Caco-2 (cell line): ENCODE measurements around the gene SMIM35. TPM values are rescaled to one million over a fixed set of nuclear protein-coding genes. Genes with fewer than 3 reads are reported as not detected.

Experiments used
- BruUV-seq: library from RNA; stranded (reverse); fragments of 400-500 nt; replicated peaks from 2 replicates; lab custom pipeline; 2021; lab: Mats Ljungman, UMichigan
- CTCF ChIA-PET: fragments of 300-600 bp; sonication (Branson Sonifier 250); formaldehyde crosslinking; loops from one replicate; lab custom pipeline; 2022; ENCODE audit warnings: antibody characterized with exemption; lab: Charles Lee
- POLR2A ChIA-PET: fragments of 300-600 bp; sonication (Branson Sonifier 250); formaldehyde crosslinking; loops from one replicate; lab custom pipeline; 2022; ENCODE audit warnings: antibody characterized with exemption; lab: Charles Lee
- DNase-seq, 2 experiments: peaks; one replicate each; pipeline versions ENCODE4 v3.0.0 to v3.0.0-alpha.2; 2020 to 2022
- H3K27me3 ChIP-seq: replicated peaks from 2 replicates; pipeline ENCODE4 v1.6.0; 2011; ENCODE audit warnings: low read length; ENCODE audit not compliant: control insufficient read depth, insufficient read depth
- H3K36me3 ChIP-seq: 2 replicates; pipeline ENCODE4 v1.5.1; 2011; ENCODE audit warnings: low read length; ENCODE audit not compliant: control insufficient read depth, insufficient read depth
- H3K4me1 ChIP-seq: fragments of 250-450 bp; sonication (Bioruptor Pico); 2 replicates; pipeline ENCODE4 v1.5.1; 2020; ENCODE audit warnings: mild to moderate bottlenecking
- H3K4me3 ChIP-seq: 2 replicates; pipeline ENCODE4 v1.5.1; 2011; ENCODE audit warnings: low read depth, mild to moderate bottlenecking, control low read depth, low read length
- H3K9me3 ChIP-seq: fragments of 250-450 bp; sonication (Bioruptor Pico); 2 replicates; pipeline ENCODE4 v1.5.1; 2020; ENCODE audit warnings: mild to moderate bottlenecking, moderate library complexity
- H3K27ac Mint-ChIP-seq: one replicate; pipeline ENCODE4 v1.8.0; 2022; ENCODE audit warnings: mixed read lengths; ENCODE audit not compliant: unreplicated experiment
- H3K27me3 Mint-ChIP-seq: one replicate; pipeline ENCODE4 v1.8.0; 2022; ENCODE audit warnings: mixed read lengths; ENCODE audit not compliant: insufficient read depth, unreplicated experiment
- H3K36me3 Mint-ChIP-seq: one replicate; pipeline ENCODE4 v1.8.0; 2022; ENCODE audit warnings: mild to moderate bottlenecking, mixed read lengths; ENCODE audit not compliant: insufficient read depth, unreplicated experiment
- H3K4me1 Mint-ChIP-seq: one replicate; pipeline ENCODE4 v1.8.0; 2022; ENCODE audit warnings: low read depth, mixed read lengths; ENCODE audit not compliant: unreplicated experiment
- H3K4me3 Mint-ChIP-seq: one replicate; pipeline ENCODE4 v1.8.0; 2022; ENCODE audit warnings: mild to moderate bottlenecking, moderate library complexity, mixed read lengths; ENCODE audit not compliant: unreplicated experiment
- H3K9me3 Mint-ChIP-seq: one replicate; pipeline ENCODE4 v1.8.0; 2022; ENCODE audit warnings: mixed read lengths; ENCODE audit not compliant: unreplicated experiment
- CTCF ChIP-seq, 2 experiments: fragments of 200-600 bp in 1 of 2; IDR thresholded peaks; 1 replicate in 1 of 2; 2 replicates in 1 of 2; pipeline versions ENCODE4 v1.5.1 to v1.8.0; 2011 to 2022; ENCODE audit warnings: antibody characterized with exemption in 1 of 2, control low read depth in 1 of 2, inconsistent platforms in 1 of 2, low read depth in 1 of 2, low read length in 1 of 2, mild to moderate bottlenecking in 1 of 2, moderate library complexity in 1 of 2; ENCODE audit not compliant: insufficient read depth in 1 of 2, severe bottlenecking in 1 of 2, unreplicated experiment in 1 of 2
- intact Hi-C: fragments of 100-400 bp; cut with micrococcal nuclease; formaldehyde crosslinking; loops from one replicate; pipeline ENCODE4 v1.10.0; 2022; ENCODE audit not compliant: unreplicated experiment
- total RNA-seq: library from RNA; stranded (reverse); gene quantifications from 2 replicates; pipeline ENCODE4 v1.2.3, GENCODE V29; 2022

Gene SMIM35
- total RNA-seq, 1 experiment from 2014 or later: not detected

- Histone ChIP-seq H3K4me3 (no peak overlapping the region), H3K36me3 (no peaks in the 10 kb centered on the region), H3K4me1 (no peaks in the 10 kb centered on the region), H3K27me3 (no peaks in the 10 kb centered on the region; the same call in 1 of the 2 replicates), H3K9me3 (no peaks in the 10 kb centered on the region)
- DNase-seq: no peak
- no peak for TF ChIP-seq CTCF (IDR thresholded peaks at IDR 0.05; ENCODE audit: insufficient read depth in 1 of 2, low read depth in 1 of 2, low read length in 1 of 2, severe bottlenecking in 1 of 2, unreplicated experiment in 1 of 2)
- Mint-ChIP-seq H3K4me3 (no peak overlapping the region), H3K4me1 (no peaks in the 10 kb centered on the region), H3K27me3 (no peaks in the 10 kb centered on the region), H3K36me3 (no peaks in the 10 kb centered on the region), H3K27ac (no peak overlapping the region), H3K9me3 (no peaks in the 10 kb centered on the region)
- no TSS peak for BruUV-seq
- intact Hi-C loops: no loop called here
- ChIA-PET POLR2A (interaction anchor here (0.7 kb wide), 1 partner anchor 373 kb away, joined by 3 read pairs; no protein-coding TSS in a partner anchor), CTCF (interaction anchor here (1.4 kb wide), 1 partner anchor 42 kb away, joined by 6 read pairs; no protein-coding TSS in a partner anchor)
Observed at GRCh38 chr11:118129471-118130172, 42.9 kb upstream of the SMIM35 start.

GRCh38 chr11:118128721-118129470 lies 42.1 kb upstream of the SMIM35 start:
- Mint-ChIP-seq H3K36me3 (no peaks in the 10 kb centered on the region), H3K9me3 (no peaks in the 10 kb centered on the region), H3K27me3 (no peaks in the 10 kb centered on the region), H3K4me3 (no peak overlapping the region), H3K27ac (no peak overlapping the region), H3K4me1 (no peaks in the 10 kb centered on the region)
- Histone ChIP-seq H3K27me3 (no peaks in the 10 kb centered on the region; the same call in 1 of the 2 replicates), H3K9me3 (no peaks in the 10 kb centered on the region), H3K36me3 (no peaks in the 10 kb centered on the region), H3K4me3 (no peak overlapping the region), H3K4me1 (no peaks in the 10 kb centered on the region)
- intact Hi-C loops: no loop called here
- ChIA-PET CTCF (interaction anchor here (1.4 kb wide), 1 partner anchor 43 kb away, joined by 6 read pairs; no protein-coding TSS in a partner anchor), POLR2A (interaction anchor here (0.7 kb wide), 1 partner anchor 374 kb away, joined by 3 read pairs; no protein-coding TSS in a partner anchor)
- BruUV-seq: no TSS peak
- no peak for TF ChIP-seq CTCF (IDR thresholded peaks at IDR 0.05; ENCODE audit: insufficient read depth in 1 of 2, low read depth in 1 of 2, low read length in 1 of 2, severe bottlenecking in 1 of 2, unreplicated experiment in 1 of 2)
- DNase-seq: no peak

GRCh38 chr11:118128310-118128709 lies 41.5 kb upstream of the SMIM35 start:
- no peak for TF ChIP-seq CTCF (IDR thresholded peaks at IDR 0.05; ENCODE audit: insufficient read depth in 1 of 2, low read depth in 1 of 2, low read length in 1 of 2, severe bottlenecking in 1 of 2, unreplicated experiment in 1 of 2)
- no peaks in the 10 kb centered on the region for H3K4me1 ChIP-seq
- POLR2A ChIA-PET: no interaction called here
- H3K9me3 Mint-ChIP-seq: no peaks in the 10 kb centered on the region
- H3K27me3 Mint-ChIP-seq: no peaks in the 10 kb centered on the region
- H3K27ac Mint-ChIP-seq: no peak overlapping the region
- H3K36me3 Mint-ChIP-seq: no peaks in the 10 kb centered on the region
- H3K4me3 ChIP-seq: no peak overlapping the region
- H3K4me1 Mint-ChIP-seq: no peaks in the 10 kb centered on the region
- CTCF ChIA-PET: interaction anchor here (1.4 kb wide), 1 partner anchor 44 kb away, joined by 6 read pairs; no protein-coding TSS in a partner anchor
- intact Hi-C loops: no loop called here
- H3K27me3 ChIP-seq: no peaks in the 10 kb centered on the region; the same call in 1 of the 2 replicates
- H3K36me3 ChIP-seq: no peaks in the 10 kb centered on the region
- no peak for DNase-seq
- no peaks in the 10 kb centered on the region for H3K9me3 ChIP-seq
- H3K4me3 Mint-ChIP-seq: no peak overlapping the region
- BruUV-seq: no TSS peak
